Measurements from ENCODE around the gene MTCH1. TPM values are rescaled to one million over a fixed set of nuclear protein-coding genes. Genes with fewer than 3 reads are reported as not detected.
A peak's percentile ranks its signal among the peaks of the same experiment; 100 is the strongest.

Gene MTCH1
- total and polyA plus RNA-seq, 9 of the 15 experiments (the other 6 are each of a cell fraction or from before 2014, with no cell fraction given): 7.9 to 161 (median 118) TPM

DNA sequence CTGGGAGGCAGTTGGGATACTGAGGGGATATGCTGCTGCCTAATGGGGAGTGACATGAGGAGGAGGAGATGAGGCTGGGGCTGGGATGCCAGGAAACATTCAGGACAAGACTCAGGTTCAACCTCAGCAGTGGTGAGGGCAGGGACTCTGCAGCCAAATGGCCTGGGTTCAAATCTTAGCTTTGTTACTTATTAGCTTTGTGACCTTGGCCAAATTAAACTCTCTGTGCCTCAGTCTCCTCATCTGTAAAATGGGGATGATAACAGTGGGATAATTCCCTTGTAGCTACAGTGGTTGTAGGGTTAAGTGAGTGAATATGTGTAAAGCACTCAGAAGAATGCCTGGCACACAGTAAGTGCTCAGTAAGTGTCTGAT is 29.6 kb downstream of the MTCH1 start (continued):
- TF ChIP-seq LARP7 (IDR thresholded peaks at IDR 0.05) (no peak), NR1H2 (CRISPR knock-in tag; IDR thresholded peaks at IDR 0.05) (no peak), ZNF512 (tag; IDR thresholded peaks at IDR 0.05) (no peak), MEF2D (tag; conservative IDR thresholded peaks at IDR 0.05; ENCODE audit: low read depth) (no peak), ZEB2 (IDR thresholded peaks at IDR 0.05) (no peak), ZNF165 (CRISPR knock-in tag; IDR thresholded peaks at IDR 0.05; ENCODE audit: borderline replicate concordance) (no peak), ZNF347 (CRISPR knock-in tag; IDR thresholded peaks at IDR 0.05; ENCODE audit: low read depth) (no peak), XRCC4 (IDR thresholded peaks at IDR 0.05; ENCODE audit: extremely low read depth, insufficient read depth, insufficient read length) (no peak), CHD4 (IDR thresholded peaks at IDR 0.05; ENCODE audit: insufficient read depth, insufficient replicate concordance, low read depth, low read length, poor library complexity, severe bottlenecking) (peak; percentile 72), ZC3H11A (IDR thresholded peaks at IDR 0.05; ENCODE audit: low read depth, low read length) (no peak), MED1 (CRISPR knock-in tag; IDR thresholded peaks at IDR 0.05; ENCODE audit: borderline replicate concordance) (no peak), ZNF124 (CRISPR knock-in tag; IDR thresholded peaks at IDR 0.05) (no peak), MTF1 (CRISPR knock-in tag; IDR thresholded peaks at IDR 0.05; ENCODE audit: borderline replicate concordance) (no peak), EZH2 (IDR thresholded peaks at IDR 0.05; ENCODE audit: borderline replicate concordance, low read depth, low read length) (no peak), NELFE (IDR thresholded peaks at IDR 0.05; ENCODE audit: insufficient read depth, insufficient read length) (no peak), BACH1 (tag; IDR thresholded peaks at IDR 0.05) (no peak), MTA1 (IDR thresholded peaks at IDR 0.05; ENCODE audit: borderline replicate concordance) (no peak), TCF3 (CRISPR knock-in tag; IDR thresholded peaks at IDR 0.05) (no peak), PHB2 (IDR thresholded peaks at IDR 0.05; ENCODE audit: low read depth) (no peak), RNF219 (CRISPR knock-in tag; IDR thresholded peaks at IDR 0.05) (no peak), TBL1XR1 (IDR thresholded peaks at IDR 0.05; ENCODE audit: low read length in 2 of 2) (no peak)
- TF ChIP-seq, protein P1, sequence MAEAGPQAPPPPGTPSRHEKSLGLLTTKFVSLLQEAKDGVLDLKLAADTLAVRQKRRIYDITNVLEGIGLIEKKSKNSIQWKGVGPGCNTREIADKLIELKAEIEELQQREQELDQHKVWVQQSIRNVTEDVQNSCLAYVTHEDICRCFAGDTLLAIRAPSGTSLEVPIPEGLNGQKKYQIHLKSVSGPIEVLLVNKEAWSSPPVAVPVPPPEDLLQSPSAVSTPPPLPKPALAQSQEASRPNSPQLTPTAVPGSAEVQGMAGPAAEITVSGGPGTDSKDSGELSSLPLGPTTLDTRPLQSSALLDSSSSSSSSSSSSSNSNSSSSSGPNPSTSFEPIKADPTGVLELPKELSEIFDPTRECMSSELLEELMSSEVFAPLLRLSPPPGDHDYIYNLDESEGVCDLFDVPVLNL (CRISPR knock-in tag; IDR thresholded peaks at IDR 0.05; ENCODE audit: low read depth): no peak
- TF ChIP-seq, protein P2, sequence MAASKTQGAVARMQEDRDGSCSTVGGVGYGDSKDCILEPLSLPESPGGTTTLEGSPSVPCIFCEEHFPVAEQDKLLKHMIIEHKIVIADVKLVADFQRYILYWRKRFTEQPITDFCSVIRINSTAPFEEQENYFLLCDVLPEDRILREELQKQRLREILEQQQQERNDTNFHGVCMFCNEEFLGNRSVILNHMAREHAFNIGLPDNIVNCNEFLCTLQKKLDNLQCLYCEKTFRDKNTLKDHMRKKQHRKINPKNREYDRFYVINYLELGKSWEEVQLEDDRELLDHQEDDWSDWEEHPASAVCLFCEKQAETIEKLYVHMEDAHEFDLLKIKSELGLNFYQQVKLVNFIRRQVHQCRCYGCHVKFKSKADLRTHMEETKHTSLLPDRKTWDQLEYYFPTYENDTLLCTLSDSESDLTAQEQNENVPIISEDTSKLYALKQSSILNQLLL (CRISPR knock-in tag; IDR thresholded peaks at IDR 0.05; ENCODE audit: borderline replicate concordance): no peak
- TF ChIP-seq, protein P3, sequence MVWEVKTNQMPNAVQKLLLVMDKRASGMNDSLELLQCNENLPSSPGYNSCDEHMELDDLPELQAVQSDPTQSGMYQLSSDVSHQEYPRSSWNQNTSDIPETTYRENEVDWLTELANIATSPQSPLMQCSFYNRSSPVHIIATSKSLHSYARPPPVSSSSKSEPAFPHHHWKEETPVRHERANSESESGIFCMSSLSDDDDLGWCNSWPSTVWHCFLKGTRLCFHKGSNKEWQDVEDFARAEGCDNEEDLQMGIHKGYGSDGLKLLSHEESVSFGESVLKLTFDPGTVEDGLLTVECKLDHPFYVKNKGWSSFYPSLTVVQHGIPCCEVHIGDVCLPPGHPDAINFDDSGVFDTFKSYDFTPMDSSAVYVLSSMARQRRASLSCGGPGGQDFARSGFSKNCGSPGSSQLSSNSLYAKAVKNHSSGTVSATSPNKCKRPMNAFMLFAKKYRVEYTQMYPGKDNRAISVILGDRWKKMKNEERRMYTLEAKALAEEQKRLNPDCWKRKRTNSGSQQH (CRISPR knock-in tag; IDR thresholded peaks at IDR 0.05): no peak
